Skeletal muscle satellite cell (primary cell): ENCODE measurements around the gene LGALS12. TPM values are rescaled to one million over a fixed set of nuclear protein-coding genes. Genes with fewer than 3 reads are reported as not detected.

Source experiments
- H3K27me3 ChIP-seq: 2 replicates; pipeline ENCODE4 v1.7.0; 2013; ENCODE audit warnings: low read length; ENCODE audit not compliant: control insufficient read depth, insufficient read depth
- H3K36me3 ChIP-seq: 2 replicates; pipeline ENCODE4 v1.7.0; 2013; ENCODE audit warnings: mild to moderate bottlenecking, control low read depth, low read length; ENCODE audit not compliant: insufficient read depth
- H3K4me1 ChIP-seq: 2 replicates; pipeline ENCODE4 v1.7.0; 2013; ENCODE audit warnings: low read length; ENCODE audit not compliant: control insufficient read depth, insufficient read depth
- H3K4me2 ChIP-seq: 2 replicates; pipeline ENCODE4 v1.7.0; 2013; ENCODE audit warnings: mild to moderate bottlenecking, low read length
- H3K4me3 ChIP-seq: 2 replicates; pipeline ENCODE4 v1.7.0; 2013; ENCODE audit warnings: low read length
- H3K9ac ChIP-seq: 2 replicates; pipeline ENCODE4 v1.7.0; 2013; ENCODE audit warnings: mild to moderate bottlenecking, low read depth, low read length, moderate library complexity
- H3K9me3 ChIP-seq: replicated peaks from 2 replicates; pipeline ENCODE4 v1.7.0; 2013; ENCODE audit warnings: mild to moderate bottlenecking, control low read depth, low read length
- total RNA-seq: library from RNA; depleted of rRNA; stranded (reverse); fragments of >200 nt; gene quantifications from 2 replicates; pipeline ENCODE4 v1.2.3, GENCODE V29; 2012; rRNA removed

LGALS12 gene
- total RNA-seq, result under 0.01 TPM in 1 of 2 replicates, not detected in the other

- Histone ChIP-seq H3K4me1 (peaks cover 10% of the 10 kb centered on the region), H3K9me3 (no peaks in the 10 kb centered on the region), H3K4me2 (no peak within 1 kb of the TSS), H3K4me3 (no peak within 1 kb of the TSS), H3K9ac (no peak within 1 kb of the TSS), H3K27me3 (peaks cover 5% of the 10 kb centered on the region), H3K36me3 (no peaks in the 10 kb centered on the region)
Measured at GRCh38 chr11:63505857-63506528, at the start of gene LGALS12. Gene LGALS12, plus strand, starts transcription at chr11:63506084. Its CDS starts 375 bp downstream, at chr11:63506459.

- no peak overlapping the region for H3K4me2 ChIP-seq
- H3K9ac ChIP-seq, result no peak overlapping the region
- no peak overlapping the region for H3K4me3 ChIP-seq
- no peaks in the 10 kb centered on the region for H3K4me1 ChIP-seq
- no peaks in the 10 kb centered on the region for H3K9me3 ChIP-seq
- H3K36me3 ChIP-seq, result no peaks in the 10 kb centered on the region
- H3K27me3 ChIP-seq, result peaks cover 39% of the 10 kb centered on the region
Measured at GRCh38 chr11:63459586-63459985, 46.3 kb upstream of the LGALS12 start.

GRCh38 chr11:63462137-63462536, 43.7 kb upstream of the LGALS12 start:
- H3K4me3 ChIP-seq, result no peak overlapping the region
- no peak overlapping the region for H3K4me2 ChIP-seq
- no peak overlapping the region for H3K9ac ChIP-seq
- no peaks in the 10 kb centered on the region for H3K9me3 ChIP-seq
- H3K4me1 ChIP-seq, result no peaks in the 10 kb centered on the region
- peaks cover 39% of the 10 kb centered on the region for H3K27me3 ChIP-seq
- no peaks in the 10 kb centered on the region for H3K36me3 ChIP-seq

- H3K9me3 ChIP-seq, result peaks cover 7% of the 10 kb centered on the region
- H3K9ac ChIP-seq, result no peak overlapping the region
- no peaks in the 10 kb centered on the region for H3K4me1 ChIP-seq
Measured at GRCh38 chr11:63470311-63470710, 35.6 kb upstream of the LGALS12 start.

GRCh38 chr11:63472372-63472771, 33.5 kb upstream of the LGALS12 start:
- H3K27me3 ChIP-seq, result peaks cover 9% of the 10 kb centered on the region
- no peaks in the 10 kb centered on the region for H3K4me1 ChIP-seq
- peaks cover 14% of the 10 kb centered on the region for H3K9me3 ChIP-seq
- no peaks in the 10 kb centered on the region for H3K36me3 ChIP-seq
- no peak overlapping the region for H3K4me3 ChIP-seq
- no peak overlapping the region for H3K9ac ChIP-seq
- H3K4me2 ChIP-seq, result no peak overlapping the region

More at GRCh38 chr11:63470311-63470710, 35.6 kb upstream of the LGALS12 start:
- no peaks in the 10 kb centered on the region for H3K36me3 ChIP-seq
- no peak overlapping the region for H3K4me3 ChIP-seq
- peaks cover 4% of the 10 kb centered on the region for H3K27me3 ChIP-seq
- no peak overlapping the region for H3K4me2 ChIP-seq

GRCh38 chr11:63476618-63477017, 29.3 kb upstream of the LGALS12 start:
- H3K4me3 ChIP-seq, result no peak overlapping the region
- peaks cover 7% of the 10 kb centered on the region for H3K9me3 ChIP-seq
- H3K4me2 ChIP-seq, result no peak overlapping the region
- no peaks in the 10 kb centered on the region for H3K4me1 ChIP-seq
- no peaks in the 10 kb centered on the region for H3K36me3 ChIP-seq
- peaks cover 15% of the 10 kb centered on the region for H3K27me3 ChIP-seq
- H3K9ac ChIP-seq, result no peak overlapping the region

- no peak overlapping the region for H3K4me3 ChIP-seq
- H3K9ac ChIP-seq, result no peak overlapping the region
- peaks cover 24% of the 10 kb centered on the region for H3K27me3 ChIP-seq
- H3K36me3 ChIP-seq, result no peaks in the 10 kb centered on the region
- peaks cover 7% of the 10 kb centered on the region for H3K9me3 ChIP-seq
- peak overlapping the region; percentile 44 for H3K4me2 ChIP-seq
- no peaks in the 10 kb centered on the region for H3K4me1 ChIP-seq
Measured at GRCh38 chr11:63478896-63479295, 27.0 kb upstream of the LGALS12 start.

- Histone ChIP-seq H3K27me3 (peaks cover 27% of the 10 kb centered on the region), H3K4me2 (no peak overlapping the region), H3K36me3 (no peaks in the 10 kb centered on the region), H3K4me3 (no peak overlapping the region), H3K9me3 (peaks cover 7% of the 10 kb centered on the region), H3K4me1 (no peaks in the 10 kb centered on the region), H3K9ac (no peak overlapping the region)
Measured at GRCh38 chr11:63480039-63480438, 25.8 kb upstream of the LGALS12 start.

GRCh38 chr11:63485777-63486176, 20.1 kb upstream of the LGALS12 start:
- Histone ChIP-seq H3K9ac (no peak overlapping the region), H3K36me3 (no peaks in the 10 kb centered on the region), H3K4me2 (no peak overlapping the region)

GRCh38 chr11:63488789-63489188, 17.1 kb upstream of the LGALS12 start:
- peaks cover 2% of the 10 kb centered on the region for H3K9me3 ChIP-seq
- H3K9ac ChIP-seq, result no peak overlapping the region
- H3K36me3 ChIP-seq, result no peaks in the 10 kb centered on the region
- H3K4me2 ChIP-seq, result no peak overlapping the region
- no peak overlapping the region for H3K4me3 ChIP-seq
- H3K4me1 ChIP-seq, result peaks cover 13% of the 10 kb centered on the region
- peaks cover 71% of the 10 kb centered on the region for H3K27me3 ChIP-seq

More at GRCh38 chr11:63485777-63486176, 20.1 kb upstream of the LGALS12 start:
- peaks cover 2% of the 10 kb centered on the region for H3K9me3 ChIP-seq
- peaks cover 54% of the 10 kb centered on the region for H3K27me3 ChIP-seq
- H3K4me3 ChIP-seq, result no peak overlapping the region
- H3K4me1 ChIP-seq, result peaks cover 8% of the 10 kb centered on the region

GRCh38 chr11:63489879-63490278, 16.0 kb upstream of the LGALS12 start:
- Histone ChIP-seq H3K36me3 (no peaks in the 10 kb centered on the region), H3K4me3 (no peak overlapping the region), H3K4me2 (no peak overlapping the region), H3K9me3 (peaks cover 2% of the 10 kb centered on the region), H3K27me3 (peaks cover 72% of the 10 kb centered on the region), H3K9ac (no peak overlapping the region), H3K4me1 (peaks cover 13% of the 10 kb centered on the region)
